ENCODE measurements around the gene ADRA1B. TPM values are rescaled to one million over a fixed set of nuclear protein-coding genes. Genes with fewer than 3 reads are reported as not detected.

Gene ADRA1B
- total and polyA plus RNA-seq, 2 of the 8 experiments (the other 6 are each of a cell fraction or from before 2014, with no cell fraction given): not detected

DNA sequence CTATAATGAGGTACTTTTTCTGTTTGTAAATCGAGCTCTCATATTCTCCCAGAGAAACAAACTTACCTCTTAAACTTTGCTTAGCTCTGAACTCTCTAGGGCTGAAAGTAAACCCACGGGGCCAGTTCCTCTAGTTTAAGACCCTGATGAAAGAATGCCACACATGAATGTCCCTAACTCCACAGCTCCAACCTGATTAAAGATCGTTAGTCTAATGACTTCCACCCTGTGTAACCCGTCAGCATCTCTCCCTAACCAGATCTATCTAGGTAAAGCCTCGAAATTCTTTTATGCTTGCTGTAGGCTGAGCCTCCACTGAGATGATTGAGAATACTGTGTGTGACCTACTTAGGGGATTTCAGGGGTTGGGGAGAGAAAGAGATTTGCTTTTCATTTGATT, 27.0 kb downstream of the ADRA1B start (continued):
- no peak for TF ChIP-seq ATF2 (IDR thresholded peaks at IDR 0.05; ENCODE audit: low read length)
- TF ChIP-seq, protein P1, sequence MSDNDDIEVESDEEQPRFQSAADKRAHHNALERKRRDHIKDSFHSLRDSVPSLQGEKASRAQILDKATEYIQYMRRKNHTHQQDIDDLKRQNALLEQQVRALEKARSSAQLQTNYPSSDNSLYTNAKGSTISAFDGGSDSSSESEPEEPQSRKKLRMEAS (IDR thresholded peaks at IDR 0.05): no peak
